NCI-H510A (cell line): ENCODE data around the gene COMP.

Experiments used
- DNase-seq: peaks from one replicate; lab custom pipeline; 2025; lab: John Stamatoyannopoulos, UW

The COMP gene

DNA sequence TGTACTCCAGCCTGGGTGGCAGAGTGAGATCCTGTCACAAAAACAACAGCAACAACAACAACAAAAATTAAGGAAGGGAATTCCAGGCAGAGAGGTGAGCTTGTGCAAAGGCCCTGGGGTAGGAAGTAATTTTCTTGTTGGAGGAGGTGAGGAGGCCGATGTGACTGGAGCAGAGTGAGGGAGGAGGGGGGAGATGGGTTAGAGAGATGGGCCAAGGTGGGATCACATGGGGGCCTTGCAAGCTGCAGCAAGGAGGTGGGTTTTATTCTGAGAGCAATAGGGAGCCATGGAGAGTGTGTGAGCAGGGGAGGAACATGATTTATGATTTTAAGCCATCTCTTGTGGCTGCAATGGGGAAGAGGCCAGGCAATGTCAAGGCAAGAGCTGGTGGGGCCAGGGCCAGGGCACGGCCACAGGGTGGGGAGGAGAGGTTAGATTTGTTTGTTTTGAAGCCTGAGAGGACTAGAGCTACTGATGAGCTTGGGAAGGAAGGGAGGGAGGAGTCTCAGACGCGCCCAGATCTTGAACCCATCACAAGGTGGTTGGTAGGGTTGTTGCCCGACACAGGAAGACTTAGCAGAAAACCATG is 12.5 kb upstream of the COMP start:
- DNase-seq: no peak

DNA sequence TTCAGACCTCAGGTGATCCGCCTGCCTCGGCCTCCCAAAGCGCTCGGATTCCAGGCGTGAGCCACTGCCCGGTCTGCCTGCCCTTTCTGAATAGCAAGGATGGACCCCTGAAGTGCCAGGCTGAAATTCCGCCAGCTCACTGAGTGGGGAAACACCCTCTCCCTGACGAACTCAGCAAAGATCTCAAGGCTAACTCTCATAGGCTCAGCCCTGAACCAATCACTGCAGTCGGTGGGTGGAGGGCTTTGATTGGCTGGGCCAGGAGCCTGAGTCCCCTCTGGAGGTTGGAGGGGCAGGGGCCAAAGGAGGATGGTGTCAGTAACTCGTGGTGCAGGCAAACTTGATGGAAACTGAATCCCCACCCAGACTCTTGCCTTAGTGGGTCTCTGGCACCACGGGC is 11.2 kb upstream of the COMP start:
- no peak for DNase-seq

DNA sequence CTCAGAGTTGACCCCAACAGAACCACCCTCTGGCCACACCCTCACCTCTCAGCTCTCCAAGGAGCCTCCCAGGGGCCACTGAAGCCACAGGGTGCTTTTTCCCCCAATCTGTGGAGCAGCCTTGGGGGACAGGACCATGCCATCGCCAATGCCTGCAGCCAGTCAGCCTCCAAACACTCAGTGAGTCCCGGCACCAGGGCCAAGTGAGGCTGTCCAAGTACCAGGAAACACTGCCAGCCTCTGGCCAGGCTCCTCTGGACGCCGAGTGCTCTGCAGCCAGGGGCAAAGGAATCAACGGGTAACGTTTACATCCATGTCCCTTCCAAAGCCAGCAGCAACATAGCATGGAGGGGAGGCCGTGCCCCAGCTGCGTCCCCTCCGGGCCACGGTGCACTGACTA is 9.5 kb upstream of the COMP start:
- DNase-seq: no peak

DNA sequence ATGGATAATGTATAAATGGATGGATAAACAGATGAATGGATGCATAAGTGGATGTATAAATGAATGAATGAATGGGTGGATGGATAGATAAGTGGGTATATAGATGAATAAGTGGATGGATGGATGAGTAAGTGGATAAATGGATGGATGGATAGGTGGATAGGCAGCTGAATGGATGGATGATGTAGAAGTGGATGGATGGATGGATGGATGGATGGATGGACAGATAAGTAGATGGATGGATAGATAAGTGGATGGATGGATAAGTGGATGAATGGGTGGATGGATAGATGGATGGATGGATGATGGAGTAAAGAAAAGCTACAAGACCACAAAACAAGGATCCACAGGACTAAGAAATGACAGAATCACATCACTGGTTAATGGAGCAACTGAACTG is 9.0 kb upstream of the COMP start:
- DNase-seq: no peak

DNA sequence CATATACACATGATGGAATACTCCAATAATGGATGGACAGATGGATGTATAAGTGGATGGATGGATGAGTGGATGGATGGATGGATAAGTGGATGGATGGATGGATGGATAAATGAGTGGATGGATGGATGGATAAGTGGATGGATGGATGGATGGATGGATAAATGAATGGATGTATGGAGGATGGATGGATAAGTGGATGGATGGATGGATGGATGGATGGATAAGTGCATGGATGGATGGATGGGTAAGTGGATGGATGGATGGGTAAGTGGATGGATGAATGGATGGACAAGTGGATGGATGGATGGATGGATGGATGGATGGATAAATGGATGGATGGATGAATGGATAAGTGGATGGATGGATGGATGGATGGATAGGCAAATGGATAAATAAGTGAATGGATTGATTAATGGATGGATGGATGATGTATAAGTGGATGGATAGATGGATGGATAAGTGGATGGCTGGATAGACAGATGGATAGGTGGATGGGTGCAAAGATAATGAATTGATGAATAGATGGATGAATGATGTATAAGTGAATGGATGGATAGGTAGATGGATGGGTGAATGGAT is 8.4 kb upstream of the COMP start:
- no peak for DNase-seq

DNA sequence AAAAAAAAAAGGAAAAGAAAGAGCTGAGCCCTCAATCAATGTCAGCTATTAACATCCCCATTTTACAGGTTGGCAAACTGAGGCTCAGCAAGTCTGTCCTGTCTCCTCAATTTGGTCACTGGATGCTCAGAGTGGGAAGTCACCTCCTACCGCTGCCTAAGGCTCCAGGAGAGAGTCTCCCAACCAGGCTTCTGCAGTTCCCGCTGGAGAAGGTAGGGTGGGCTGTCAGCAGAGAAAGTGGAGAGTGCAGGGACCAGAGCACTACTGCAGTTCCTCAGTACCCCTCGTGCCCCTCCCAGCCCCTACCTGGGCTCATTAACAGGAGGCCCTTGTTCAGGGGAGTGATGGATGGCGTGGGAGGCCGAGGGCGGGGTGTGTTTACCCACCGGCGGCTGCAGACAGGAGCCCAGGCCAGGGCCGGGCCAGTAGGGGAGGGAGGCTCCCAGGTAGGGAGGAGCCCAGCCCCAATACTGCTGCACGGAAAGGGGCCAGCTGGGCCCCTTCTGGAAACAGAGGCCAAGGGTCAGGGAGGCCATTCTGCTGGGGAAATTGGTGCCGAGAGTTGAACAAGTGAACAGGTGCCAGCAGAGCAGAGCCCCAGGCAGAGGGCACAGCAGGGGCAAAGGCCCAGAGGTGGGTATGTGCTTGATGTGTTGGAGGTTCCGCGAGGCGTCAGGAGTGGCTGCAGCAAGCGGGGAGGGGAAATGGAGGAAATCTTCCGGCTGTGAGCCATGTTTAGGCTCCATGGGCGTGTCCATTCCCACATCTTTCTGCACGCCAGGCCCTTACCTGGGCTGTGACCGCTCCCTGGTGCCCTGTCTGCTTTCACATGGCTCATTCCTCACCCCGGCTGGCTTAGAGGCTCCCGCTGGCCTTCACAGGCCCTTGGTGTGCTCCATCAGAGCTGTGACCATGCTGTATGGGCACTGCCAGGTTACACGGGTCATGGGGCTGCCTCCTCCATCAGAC is 7.6 kb upstream of the COMP start:
- DNase-seq: no peak

DNA sequence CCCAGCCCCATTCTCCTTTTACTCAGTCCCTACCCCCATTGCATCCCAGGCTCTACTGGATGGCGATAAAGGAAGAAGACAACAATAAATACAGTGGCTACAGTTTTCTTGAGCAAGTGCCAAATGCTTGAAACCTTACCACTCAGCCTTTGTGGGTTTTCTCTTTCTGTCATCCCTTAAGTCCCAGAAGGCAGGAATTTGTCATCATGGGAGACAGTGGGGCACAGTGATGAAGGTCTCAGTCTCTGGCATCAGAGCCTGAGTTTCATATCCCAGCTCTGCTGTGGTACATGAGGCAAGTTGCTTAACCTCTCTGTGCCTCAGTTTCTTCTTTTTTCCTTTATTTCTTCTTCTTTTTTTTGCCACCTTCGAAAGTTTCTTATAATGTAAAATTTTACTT is 5.1 kb upstream of the COMP start:
- no peak for DNase-seq

DNA sequence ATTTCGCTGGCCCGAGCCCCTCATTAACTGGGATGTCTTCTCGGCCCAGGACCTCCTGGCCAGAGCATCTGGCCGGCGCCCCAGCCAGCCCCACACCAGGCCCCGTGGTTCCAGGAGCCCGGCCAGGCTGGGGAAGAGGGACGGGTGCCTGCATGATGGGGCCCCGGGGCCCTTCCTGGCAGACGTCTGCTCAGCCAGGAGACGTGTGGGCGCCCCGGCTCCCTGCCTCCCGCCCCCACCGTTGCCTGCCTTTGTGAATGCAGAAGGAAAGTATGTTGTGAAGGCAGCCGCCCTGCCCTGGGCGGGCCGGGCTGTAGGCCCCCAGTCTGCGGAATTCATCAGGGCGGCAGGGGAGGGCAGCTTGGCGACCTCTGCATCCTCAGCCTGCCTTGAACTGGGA is 4.4 kb upstream of the COMP start:
- DNase-seq: no peak

DNA sequence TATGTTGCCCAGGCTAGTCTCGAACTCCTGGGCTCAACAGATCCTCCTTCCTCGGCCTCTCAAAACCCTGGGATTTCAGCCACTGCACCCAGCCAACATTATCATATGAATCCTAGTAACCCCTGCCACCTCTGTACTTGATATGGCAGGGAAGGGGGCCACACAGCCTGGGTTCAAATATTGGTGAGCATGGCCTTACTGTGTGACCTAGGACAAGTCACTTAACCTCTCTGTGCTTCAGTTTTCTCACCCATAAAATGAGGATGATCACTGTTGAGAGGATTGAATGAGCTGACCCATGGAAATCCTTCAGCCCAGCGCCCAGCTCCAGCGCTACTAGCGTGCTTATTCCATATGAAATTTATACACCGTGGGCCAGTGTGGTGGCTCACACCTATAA is 3.6 kb upstream of the COMP start:
- no peak for DNase-seq

DNA sequence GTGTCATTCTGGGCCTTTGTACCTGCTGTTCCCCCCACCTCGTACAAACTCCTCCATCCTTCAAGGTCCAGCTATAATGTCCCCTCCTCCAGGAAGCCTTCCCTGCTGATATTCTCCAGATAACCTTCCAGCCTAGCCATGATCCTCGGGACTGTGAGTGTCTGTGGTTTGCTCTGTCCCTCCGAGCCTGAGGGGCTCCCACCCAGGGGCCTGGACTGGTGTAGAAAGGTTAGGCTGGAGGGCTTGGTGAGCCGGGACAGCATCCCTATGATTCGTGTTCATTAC is 2.9 kb upstream of the COMP start:
- no peak for DNase-seq

DNA sequence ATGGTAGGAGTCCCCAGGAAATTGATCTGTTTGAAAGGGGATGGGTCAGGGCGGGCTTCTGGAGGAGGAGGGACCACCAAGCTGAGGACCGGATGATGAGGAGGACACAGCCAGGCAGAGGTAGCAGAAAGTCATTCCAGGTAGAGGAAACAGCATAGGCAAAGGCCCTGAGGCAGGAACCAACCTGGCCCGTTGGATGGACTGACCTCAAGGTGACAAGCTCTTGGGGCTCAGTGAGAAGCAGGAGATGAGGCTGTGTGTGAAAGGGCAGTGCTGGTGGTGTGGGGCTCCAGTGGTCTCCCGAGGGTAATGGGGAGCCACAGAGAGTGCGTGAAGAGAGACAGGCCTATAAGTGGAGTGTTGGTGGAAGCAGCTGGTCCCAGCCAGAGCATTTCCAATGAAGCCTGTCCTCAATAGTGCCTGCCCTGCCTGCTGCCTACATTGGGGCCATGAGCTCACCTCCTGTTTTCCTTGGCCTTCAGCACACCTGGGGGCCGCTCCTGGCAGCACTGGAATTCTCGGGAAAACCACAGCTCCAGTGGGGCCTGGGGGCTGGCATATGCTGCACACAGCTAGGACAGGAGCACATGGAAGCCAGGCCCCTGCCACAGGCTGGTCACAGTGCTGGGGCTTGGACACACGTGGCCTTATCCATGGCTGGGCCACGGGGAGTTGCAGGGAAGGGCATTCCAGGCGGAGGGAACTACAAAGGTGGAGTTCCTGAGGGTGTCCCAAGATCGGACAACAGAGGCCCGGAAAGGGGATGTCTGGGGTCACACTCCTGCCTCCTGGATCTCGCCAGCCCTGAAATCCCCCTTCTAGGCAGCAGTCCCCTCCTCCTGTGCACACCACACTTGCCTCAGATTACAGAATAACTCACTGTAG is 2.3 kb upstream of the COMP start:
- DNase-seq: no peak

DNA sequence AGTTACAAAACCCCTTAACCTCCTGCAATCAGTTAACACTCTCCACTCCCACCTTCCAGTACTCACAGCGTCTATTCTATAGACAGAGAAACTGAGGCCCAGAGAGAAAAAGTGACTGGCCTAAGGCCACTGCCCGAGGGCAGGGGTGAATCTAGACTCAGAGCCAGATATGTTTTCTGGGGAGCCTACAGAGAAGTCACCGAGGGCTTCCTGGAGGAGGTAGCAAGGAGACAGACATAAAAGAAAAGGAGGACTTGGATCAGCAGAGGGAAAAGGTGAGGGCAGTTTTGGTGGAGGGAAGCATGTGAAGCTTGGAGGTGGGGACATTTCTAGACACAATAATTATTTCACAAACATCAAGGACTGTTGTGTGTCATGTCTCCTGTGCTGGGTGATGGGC is 1.6 kb upstream of the COMP start:
- no peak for DNase-seq

DNA sequence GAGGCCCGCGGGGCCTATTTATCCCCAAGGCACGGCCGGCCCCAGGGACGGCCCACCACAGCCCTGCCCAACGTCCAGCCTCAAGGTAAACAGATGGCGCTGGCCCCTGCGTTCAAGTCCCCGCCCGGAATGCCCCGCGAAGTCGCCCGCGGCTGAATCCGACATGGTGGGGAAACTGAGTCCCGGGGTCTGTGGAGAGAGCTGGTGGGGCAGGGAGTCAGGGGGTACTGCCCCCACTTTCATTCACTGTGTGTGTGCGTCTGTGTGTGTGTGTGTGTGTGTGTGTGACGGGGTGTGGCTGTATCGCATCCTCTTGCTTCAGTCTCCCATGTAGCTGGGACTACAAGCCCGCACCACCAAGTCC is 192 bp upstream of the COMP start:
- DNase-seq: no peak

DNA sequence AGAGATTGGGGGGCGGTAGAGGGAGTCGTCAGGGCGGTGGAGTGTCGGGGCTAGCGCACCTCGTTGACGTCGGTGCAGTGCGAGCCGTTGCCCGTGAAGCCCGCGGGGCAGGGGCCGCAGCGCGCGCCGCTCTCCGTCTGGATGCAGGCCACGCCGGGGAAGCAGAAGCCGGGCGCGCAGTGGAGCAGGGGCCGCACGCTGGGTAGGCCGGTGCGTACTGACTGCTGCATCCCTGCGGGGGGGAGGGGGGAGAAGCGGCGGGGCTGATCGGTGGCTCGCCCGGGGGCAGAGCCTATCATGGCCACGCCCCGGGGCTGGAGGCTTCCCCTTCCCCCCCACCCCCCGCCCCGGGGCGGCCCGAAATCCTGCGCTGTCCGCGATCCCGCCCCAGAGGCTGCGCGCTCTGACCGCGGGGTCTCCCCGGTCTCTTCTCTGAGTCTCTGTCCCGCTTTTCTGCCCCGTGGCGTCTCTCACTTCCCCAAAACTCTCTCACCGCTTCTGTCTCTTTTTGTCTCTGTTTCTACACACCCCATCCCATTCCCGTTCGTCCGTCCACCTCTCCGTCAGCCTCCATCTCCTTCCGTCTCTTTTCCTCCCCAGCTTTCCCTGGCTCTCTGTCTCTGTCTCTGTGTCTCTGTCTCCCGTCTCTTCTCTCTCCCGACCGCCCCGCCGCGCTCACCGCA is 1.1 kb downstream of the COMP start:
- no peak for DNase-seq

DNA sequence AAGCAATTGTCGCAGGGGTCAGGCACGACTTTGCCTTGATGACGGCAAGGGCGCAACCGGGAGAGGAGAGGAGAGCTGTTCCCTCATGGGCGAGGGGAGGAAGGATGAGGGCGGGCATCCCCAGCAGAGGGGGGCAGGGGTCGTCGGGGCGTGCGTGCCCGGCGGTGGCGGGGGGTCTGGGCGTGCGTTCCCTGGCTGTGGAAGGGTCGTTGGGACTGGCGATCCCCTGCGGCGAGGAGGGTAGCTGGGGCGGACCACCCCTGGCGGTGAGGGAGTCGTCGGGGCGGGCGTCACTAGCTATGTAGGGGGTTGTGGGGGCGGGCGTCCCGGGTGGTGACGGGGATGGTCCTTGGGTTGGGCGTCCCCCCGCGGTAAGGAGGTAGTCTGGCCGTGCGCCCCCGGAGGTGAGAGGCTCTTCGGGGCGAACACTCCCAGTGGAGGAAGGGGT is 1.7 kb downstream of the COMP start:
- no peak for DNase-seq

DNA sequence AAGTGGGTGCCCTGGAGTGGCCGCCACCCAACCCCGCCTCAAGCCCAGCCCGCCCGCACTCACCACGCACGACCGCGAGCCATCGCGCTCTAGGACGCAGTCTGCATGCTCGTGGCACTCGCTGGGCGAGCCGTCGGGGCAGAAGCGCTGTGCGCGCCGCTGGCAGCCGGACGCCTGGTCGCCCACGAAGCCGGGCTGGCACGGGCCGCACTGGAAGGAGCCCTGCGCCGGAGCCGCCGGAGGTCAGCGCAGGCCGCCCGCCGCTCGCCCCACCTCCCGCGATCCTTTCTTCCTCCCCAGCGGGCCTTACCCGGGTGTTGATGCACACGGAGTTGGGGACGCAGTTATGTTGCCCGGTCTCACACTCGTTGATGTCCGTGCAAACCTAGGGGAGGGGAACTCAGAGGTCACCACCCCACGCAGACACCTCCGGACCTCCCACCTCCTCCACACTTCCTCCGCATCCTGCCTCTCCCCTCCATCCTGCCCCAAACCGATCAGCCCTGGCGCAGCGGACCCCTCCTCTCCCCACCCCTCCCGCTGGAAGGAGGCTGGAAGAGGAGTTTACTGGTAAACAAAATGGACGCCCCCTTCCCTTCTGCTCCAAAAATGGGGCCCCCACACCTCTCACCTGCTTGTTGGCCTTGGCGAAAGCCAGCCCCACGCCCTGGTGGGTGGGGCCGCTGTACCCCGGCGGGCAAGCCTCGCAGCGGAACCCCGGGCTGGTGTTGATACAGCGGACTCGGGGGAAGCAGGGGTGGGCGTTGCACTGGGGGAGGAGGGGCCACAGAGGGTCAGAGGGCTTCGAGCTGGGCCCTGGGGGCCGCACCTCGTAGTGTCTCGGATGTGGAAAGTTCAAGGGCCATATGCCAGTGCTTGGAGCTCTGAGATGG is 2.3 kb downstream of the COMP start:
- no peak for DNase-seq

DNA sequence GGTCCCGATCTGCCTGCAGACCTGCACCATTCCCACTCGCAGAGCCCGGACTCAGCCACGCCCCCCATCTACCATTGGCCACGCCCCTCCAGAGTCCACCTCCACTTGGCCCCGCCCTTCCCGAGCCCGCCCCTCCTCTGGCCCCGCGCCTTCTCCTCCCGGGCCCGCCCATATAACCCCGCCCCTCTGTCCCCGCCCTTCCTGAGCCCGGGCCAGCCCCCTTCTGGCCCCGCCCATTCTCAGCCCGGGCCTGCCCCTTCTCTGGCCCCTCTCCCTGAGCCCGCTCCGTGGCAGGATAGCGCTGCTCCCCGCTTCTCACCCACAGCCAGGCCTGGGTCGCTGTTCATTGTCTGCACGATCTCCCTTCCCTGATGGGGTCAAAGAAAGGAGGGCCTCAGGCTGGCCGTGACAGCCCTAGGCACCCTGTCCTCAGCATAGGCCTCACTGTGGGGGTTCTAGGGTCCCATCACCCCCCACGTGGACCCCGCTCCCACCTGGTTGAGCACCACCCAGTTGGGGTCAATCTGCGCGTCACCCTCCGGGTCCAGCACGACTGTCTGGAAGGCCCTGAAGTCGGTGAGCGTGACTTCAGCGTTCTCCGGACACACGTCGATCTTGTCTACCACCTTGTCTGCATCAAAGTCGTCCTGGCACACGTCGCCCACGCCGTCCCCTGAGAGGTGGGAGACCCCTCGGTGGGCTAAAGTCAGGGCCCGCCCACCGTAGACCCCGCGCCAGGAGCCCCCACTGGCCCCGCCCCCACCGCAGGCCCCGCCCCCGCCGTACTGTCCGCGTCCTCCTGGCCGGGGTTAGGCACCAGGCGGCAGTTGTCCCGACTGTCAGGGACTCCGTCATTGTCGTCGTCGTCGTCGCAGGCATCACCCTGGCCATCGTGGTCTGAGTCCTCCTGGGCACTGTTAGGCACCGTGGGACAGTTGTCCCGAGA is 5.7 kb downstream of the COMP start:
- no peak for DNase-seq

DNA sequence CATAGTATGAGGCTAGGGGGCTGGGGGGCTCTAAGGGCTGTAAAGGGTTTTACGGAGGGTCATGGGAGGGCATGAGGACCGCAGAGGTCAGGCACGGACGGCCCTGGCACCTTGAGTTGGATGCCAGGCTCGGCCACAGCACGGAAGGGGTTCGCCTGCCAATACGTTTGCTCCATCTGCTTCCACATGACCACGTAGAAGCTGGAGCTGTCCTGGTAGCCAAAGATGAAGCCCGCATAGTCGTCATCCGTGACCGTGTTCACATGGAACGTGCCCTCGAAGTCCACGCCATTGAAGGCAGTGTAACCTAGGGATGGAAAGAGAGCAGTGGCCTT is 6.4 kb downstream of the COMP start:
- DNase-seq: no peak

DNA sequence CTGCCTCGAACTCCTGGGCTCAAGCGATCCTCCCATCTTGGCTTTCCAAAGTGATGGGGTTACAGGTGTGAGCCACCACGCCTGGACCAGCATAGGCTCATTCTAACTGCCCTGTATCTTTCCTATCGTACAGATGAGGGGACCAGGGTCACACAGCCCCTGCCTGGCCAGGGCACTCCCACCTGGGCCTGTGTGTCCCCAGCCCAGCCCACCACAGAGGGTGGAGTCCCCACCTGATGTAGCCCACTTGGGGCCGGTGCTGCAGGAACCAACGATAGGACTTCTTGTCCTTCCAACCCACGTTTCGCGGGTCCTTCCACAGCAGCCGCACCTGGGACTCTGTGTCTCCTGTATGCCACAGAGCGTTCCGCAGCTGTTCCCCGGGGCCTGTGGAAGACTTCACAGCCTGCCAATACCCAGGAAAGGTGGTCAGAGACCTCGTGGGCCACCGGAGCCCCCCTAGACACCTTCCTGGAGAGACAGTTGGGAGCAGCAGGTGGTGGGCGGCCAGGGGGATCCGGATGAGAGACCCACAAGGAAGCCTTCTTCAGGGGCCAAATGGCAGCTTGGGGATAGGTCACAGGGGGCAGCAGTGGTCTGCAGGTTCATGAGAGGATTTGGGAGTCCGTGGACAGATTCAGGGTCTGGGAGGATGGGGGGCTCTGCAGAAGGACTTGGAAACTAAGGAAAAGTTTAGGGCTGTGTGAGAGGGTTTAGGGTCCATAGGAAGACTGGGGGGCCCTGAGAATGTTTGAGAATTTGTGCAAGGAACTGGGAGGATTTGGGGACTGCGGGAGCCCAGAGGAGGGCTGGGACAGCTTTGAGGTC is 6.9 kb downstream of the COMP start:
- DNase-seq: no peak
